Esophagus squamous epithelium (tissue), 4 donors: Measurements from ENCODE around the gene UCP2.

ENCODE experiments used
- POLR2A ChIP-seq, 4 donors: fragments of 450-650 bp; IDR thresholded peaks; one replicate each; pipeline ENCODE4 v1.6.1; 2017; ENCODE audit warnings: antibody characterized with exemption in 4 of 4, mild to moderate bottlenecking in 4 of 4, moderate library complexity in 3 of 4
- TF ChIP-seq, protein P1 (sequence below), 6 experiments: fragments of 450-650 bp in 4 of 6; fragments of 200-600 bp in 2 of 6; sonication (generic) in 2 of 6; IDR thresholded peaks; one replicate each; pipeline ENCODE4 v1.5.1; 2016 to 2019; ENCODE audit warnings: antibody characterized with exemption in 6 of 6, mild to moderate bottlenecking in 4 of 6, moderate library complexity in 4 of 6

DNA sequence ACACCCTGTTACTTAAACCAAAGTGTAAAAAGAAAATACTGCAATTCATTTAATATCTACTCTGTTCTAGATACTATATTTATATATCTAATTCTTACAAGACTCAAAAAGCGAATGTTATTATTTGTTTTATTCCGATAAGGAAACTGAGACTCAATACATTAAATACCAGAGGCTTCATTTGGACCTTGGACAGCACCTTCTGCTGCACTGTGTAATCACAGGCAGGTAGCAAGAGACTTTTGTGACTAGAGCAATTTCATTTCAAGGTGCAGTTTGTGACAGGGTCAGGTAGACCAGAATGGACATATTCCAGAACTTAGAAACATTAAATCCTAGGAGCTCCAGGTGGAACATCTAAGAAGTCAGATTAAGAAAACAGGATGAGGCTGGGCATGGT is 53.3 kb downstream of the UCP2 start:
- TF ChIP-seq, protein P1, sequence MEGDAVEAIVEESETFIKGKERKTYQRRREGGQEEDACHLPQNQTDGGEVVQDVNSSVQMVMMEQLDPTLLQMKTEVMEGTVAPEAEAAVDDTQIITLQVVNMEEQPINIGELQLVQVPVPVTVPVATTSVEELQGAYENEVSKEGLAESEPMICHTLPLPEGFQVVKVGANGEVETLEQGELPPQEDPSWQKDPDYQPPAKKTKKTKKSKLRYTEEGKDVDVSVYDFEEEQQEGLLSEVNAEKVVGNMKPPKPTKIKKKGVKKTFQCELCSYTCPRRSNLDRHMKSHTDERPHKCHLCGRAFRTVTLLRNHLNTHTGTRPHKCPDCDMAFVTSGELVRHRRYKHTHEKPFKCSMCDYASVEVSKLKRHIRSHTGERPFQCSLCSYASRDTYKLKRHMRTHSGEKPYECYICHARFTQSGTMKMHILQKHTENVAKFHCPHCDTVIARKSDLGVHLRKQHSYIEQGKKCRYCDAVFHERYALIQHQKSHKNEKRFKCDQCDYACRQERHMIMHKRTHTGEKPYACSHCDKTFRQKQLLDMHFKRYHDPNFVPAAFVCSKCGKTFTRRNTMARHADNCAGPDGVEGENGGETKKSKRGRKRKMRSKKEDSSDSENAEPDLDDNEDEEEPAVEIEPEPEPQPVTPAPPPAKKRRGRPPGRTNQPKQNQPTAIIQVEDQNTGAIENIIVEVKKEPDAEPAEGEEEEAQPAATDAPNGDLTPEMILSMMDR (IDR thresholded peaks at IDR 0.05), result no peak
- TF ChIP-seq POLR2A (IDR thresholded peaks at IDR 0.05), result no peak
